CD14-positive monocyte (primary cell): ENCODE results near the gene CCM2. TPM values are rescaled to one million over a fixed set of nuclear protein-coding genes. Genes with fewer than 3 reads are reported as not detected.
A peak's percentile ranks its signal among the peaks of the same experiment; 100 is the strongest.

ENCODE experiments used
- DNase-seq, 3 donors: peaks; one replicate each; pipeline ENCODE4 v3.0.0-alpha.2; 2011 to 2022
- H2AFZ ChIP-seq: 2 replicates; pipeline ENCODE4 v1.6.0; 2012; ENCODE audit warnings: mild to moderate bottlenecking, low read depth, low read length, inconsistent platforms; ENCODE audit not compliant: insufficient read depth, poor library complexity, severe bottlenecking
- H3K27ac ChIP-seq, 2 donors: 1 replicate in 1 of 2; 2 replicates in 1 of 2; pipeline ENCODE4 v1.5.1; 2012 to 2013; ENCODE audit warnings: low read length in 2 of 2, control low read depth in 1 of 2, inconsistent platforms in 1 of 2, low read depth in 1 of 2, mild to moderate bottlenecking in 1 of 2
- H3K27me3 ChIP-seq, 2 donors: one replicate each; pipeline versions ENCODE4 v1.6.0 to v1.6.1; 2011 to 2013; ENCODE audit warnings: low read length in 2 of 2; ENCODE audit not compliant: control insufficient read depth in 2 of 2, insufficient read depth in 2 of 2
- H3K36me3 ChIP-seq, 2 donors: replicated peaks in 1 of 2; 1 replicate in 1 of 2; 2 replicates in 1 of 2; pipeline versions ENCODE4 v1.5.1 to v1.6.1; 2012 to 2013; ENCODE audit warnings: low read length in 2 of 2, control low read depth in 1 of 2, inconsistent platforms in 1 of 2, mild to moderate bottlenecking in 1 of 2; ENCODE audit not compliant: insufficient read depth in 2 of 2, control insufficient read depth in 1 of 2
- H3K4me1 ChIP-seq, 2 donors: 1 replicate in 1 of 2; 2 replicates in 1 of 2; pipeline versions ENCODE4 v1.5.1 to v1.6.1; 2012 to 2013; ENCODE audit warnings: low read length in 2 of 2, control low read depth in 1 of 2, inconsistent platforms in 1 of 2, mild to moderate bottlenecking in 1 of 2, moderate library complexity in 1 of 2; ENCODE audit not compliant: insufficient read depth in 2 of 2, control insufficient read depth in 1 of 2
- H3K4me2 ChIP-seq: replicated peaks from 2 replicates; pipeline ENCODE3; 2012; ENCODE audit warnings: low read length, moderate library complexity, mild to moderate bottlenecking; ENCODE audit not compliant: poor library complexity, severe bottlenecking; ENCODE audit errors: extremely low read depth
- H3K4me3 ChIP-seq, 3 experiments: fragments of 200-600 bp in 1 of 3; sonication (generic) in 1 of 3; replicated peaks in 1 of 3; 1 replicate in 2 of 3; 2 replicates in 1 of 3; pipeline ENCODE4 v1.5.1; 2011 to 2013; ENCODE audit warnings: low read length in 3 of 3, mild to moderate bottlenecking in 3 of 3, control low read depth in 2 of 3, low read depth in 2 of 3, inconsistent platforms in 1 of 3, moderate library complexity in 1 of 3
- H3K79me2 ChIP-seq: 2 replicates; pipeline ENCODE4 v1.6.0; 2012; ENCODE audit warnings: mild to moderate bottlenecking, control low read depth, inconsistent platforms, low read length, moderate library complexity; ENCODE audit not compliant: insufficient read depth
- H3K9ac ChIP-seq: 2 replicates; pipeline ENCODE4 v1.6.0; 2017; ENCODE audit warnings: low read length, mild to moderate bottlenecking; ENCODE audit not compliant: insufficient read depth, poor library complexity, severe bottlenecking
- H3K9me3 ChIP-seq, 2 donors: replicated peaks in 1 of 2; 1 replicate in 1 of 2; 2 replicates in 1 of 2; pipeline versions ENCODE4 v1.5.1 to v1.6.1; 2012 to 2013; ENCODE audit warnings: low read length in 2 of 2, control low read depth in 1 of 2; ENCODE audit not compliant: control insufficient read depth in 1 of 2, insufficient read depth in 1 of 2
- H4K20me1 ChIP-seq: 2 replicates; pipeline ENCODE4 v1.6.0; 2012; ENCODE audit warnings: mild to moderate bottlenecking, low read length, control low read depth, moderate library complexity; ENCODE audit not compliant: insufficient read depth
- H3K27ac Mint-ChIP-seq, 7 donors: one replicate each; pipeline ENCODE4 v1.8.0; 2020; ENCODE audit warnings: mild to moderate bottlenecking in 7 of 7, mixed read lengths in 7 of 7, moderate library complexity in 6 of 7, inconsistent platforms in 2 of 7
- H3K27me3 Mint-ChIP-seq, 3 donors: one replicate each; pipeline ENCODE4 v1.8.0; 2021 to 2022; ENCODE audit warnings: low read depth in 3 of 3, mild to moderate bottlenecking in 3 of 3, mixed read lengths in 3 of 3, moderate library complexity in 3 of 3, inconsistent platforms in 1 of 3
- H3K36me3 Mint-ChIP-seq, 2 donors: one replicate each; pipeline ENCODE4 v1.8.0; 2020; ENCODE audit warnings: mixed read lengths in 2 of 2, inconsistent platforms in 1 of 2, mild to moderate bottlenecking in 1 of 2
- H3K4me1 Mint-ChIP-seq: one replicate; pipeline ENCODE4 v1.8.0; 2020; ENCODE audit warnings: mild to moderate bottlenecking, mixed read lengths
- H3K4me3 Mint-ChIP-seq, 2 donors: one replicate each; pipeline ENCODE4 v1.8.0; 2020; ENCODE audit warnings: mild to moderate bottlenecking in 2 of 2, mixed read lengths in 2 of 2, moderate library complexity in 1 of 2
- H3K9me3 Mint-ChIP-seq, 7 donors: one replicate each; pipeline ENCODE4 v1.8.0; 2020 to 2022; ENCODE audit warnings: mixed read lengths in 7 of 7, mild to moderate bottlenecking in 6 of 7, moderate library complexity in 6 of 7, inconsistent platforms in 2 of 7
- WGBS: methylation state at CpG from one replicate; pipeline ENCODE4 v1.1.5; 2013; ENCODE audit warnings: missing lambda C conversion rate; ENCODE audit not compliant: insufficient coverage; 5-methylcytosine and 5-hydroxymethylcytosine counted together
- intact Hi-C, 2 donors: fragments of 100-400 bp; cut with micrococcal nuclease; formaldehyde crosslinking; loops; one replicate each; pipeline versions ENCODE4 v1.15.0 to v1.15.1; 2023
- polyA plus RNA-seq, 3 donors: library from polyadenylated mRNA; depleted of rRNA in 1 of 3; unstranded in 2 of 3; stranded (reverse) in 1 of 3; fragments of 300-500 nt in 2 of 3; fragments of >200 nt in 1 of 3; fragmentation: Illumina TruSeq in 2 of 3; gene quantifications; 1 replicate in 2 of 3; 2 replicates in 1 of 3; pipeline ENCODE4 v1.2.3, GENCODE V29; 2012 to 2021
- TF ChIP-seq, protein P1 (sequence below): fragments of 200-600 bp; IDR thresholded peaks from one replicate; pipeline ENCODE4 v1.8.0; 2022; ENCODE audit warnings: antibody characterized with exemption, mild to moderate bottlenecking

Gene CCM2
- polyA plus RNA-seq, 3 donors = 38.5 to 102 (median 51.4) TPM

DNA sequence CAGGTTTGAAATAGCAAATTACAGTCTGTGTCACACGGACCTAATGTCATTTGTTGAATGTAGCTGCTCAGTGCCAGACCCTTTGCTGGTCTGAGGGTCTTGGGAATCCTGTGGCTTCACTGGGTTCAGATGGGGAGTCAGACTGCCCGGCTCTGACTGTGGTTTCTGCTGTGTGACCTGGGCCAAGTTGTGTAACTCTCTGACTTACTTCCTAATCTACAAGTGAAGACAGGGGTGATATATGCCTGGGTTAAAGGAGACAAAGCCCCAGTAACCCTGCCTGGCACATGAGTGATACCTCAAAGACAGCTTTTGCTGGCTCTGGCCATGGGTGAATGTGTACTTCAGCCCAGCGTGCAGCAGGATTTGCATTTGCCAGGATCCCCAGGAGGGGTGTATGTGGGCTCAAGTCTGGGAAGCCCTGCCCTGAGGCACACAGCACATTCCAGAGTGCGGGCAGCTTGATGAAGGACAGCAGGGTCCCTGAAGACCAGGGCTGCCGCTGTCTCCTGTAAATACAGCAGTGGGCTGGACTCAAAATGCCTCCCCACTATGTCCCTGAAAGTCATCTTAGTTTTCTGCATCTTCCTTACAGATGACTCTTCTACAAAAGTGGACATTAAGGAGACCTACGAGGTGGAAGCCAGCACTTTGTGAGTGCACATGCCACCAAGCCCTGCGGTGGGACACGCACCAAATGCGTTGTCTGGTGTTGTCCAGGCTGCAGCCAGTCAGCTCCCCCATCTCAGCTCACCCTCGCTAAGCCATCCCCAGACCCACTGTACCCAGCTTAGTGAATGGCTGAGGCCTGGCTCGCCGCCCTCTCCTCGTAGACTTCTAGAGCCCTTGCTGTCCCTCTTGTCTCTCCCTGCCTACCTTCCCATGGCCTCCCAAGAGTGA, 72.4 kb downstream of the CCM2 start:
- Mint-ChIP-seq H3K9me3 (no peaks in the 10 kb centered on the region), H3K27me3 (peaks cover 0 to 2% (median 2%) of the 10 kb centered on the region in 3 donors), H3K4me1 (peaks cover 23% of the 10 kb centered on the region), H3K36me3 (peaks cover 89 to 97% of the 10 kb centered on the region in 2 donors), H3K27ac (peak overlapping the region; percentile 4 to 94 (median 79)), H3K4me3 (peak overlapping the region in 1 of 2 donors; percentile 26)
- Histone ChIP-seq H2AFZ (no peak overlapping the region), H3K27ac (peak overlapping the region; percentile 36 to 38), H3K9ac (no peak overlapping the region), H3K4me2 (no peak overlapping the region), H3K4me3 (no peak overlapping the region), H3K79me2 (peaks cover 11% of the 10 kb centered on the region), H3K36me3 (peaks cover 91 to 100% of the 10 kb centered on the region in 2 donors), H4K20me1 (peaks cover 100% of the 10 kb centered on the region), H3K9me3 (no peaks in the 10 kb centered on the region), H3K4me1 (peaks cover 19 to 24% of the 10 kb centered on the region in 2 donors), H3K27me3 (no peaks in the 10 kb centered on the region)
- peak in 2 of 3 donors; percentile 61 to 63 for DNase-seq
- WGBS = 91% methylated on average over 9 of the region's 13 CpGs
- intact Hi-C loops = no loop called here
- TF ChIP-seq, protein P1, sequence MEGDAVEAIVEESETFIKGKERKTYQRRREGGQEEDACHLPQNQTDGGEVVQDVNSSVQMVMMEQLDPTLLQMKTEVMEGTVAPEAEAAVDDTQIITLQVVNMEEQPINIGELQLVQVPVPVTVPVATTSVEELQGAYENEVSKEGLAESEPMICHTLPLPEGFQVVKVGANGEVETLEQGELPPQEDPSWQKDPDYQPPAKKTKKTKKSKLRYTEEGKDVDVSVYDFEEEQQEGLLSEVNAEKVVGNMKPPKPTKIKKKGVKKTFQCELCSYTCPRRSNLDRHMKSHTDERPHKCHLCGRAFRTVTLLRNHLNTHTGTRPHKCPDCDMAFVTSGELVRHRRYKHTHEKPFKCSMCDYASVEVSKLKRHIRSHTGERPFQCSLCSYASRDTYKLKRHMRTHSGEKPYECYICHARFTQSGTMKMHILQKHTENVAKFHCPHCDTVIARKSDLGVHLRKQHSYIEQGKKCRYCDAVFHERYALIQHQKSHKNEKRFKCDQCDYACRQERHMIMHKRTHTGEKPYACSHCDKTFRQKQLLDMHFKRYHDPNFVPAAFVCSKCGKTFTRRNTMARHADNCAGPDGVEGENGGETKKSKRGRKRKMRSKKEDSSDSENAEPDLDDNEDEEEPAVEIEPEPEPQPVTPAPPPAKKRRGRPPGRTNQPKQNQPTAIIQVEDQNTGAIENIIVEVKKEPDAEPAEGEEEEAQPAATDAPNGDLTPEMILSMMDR = no peak

DNA sequence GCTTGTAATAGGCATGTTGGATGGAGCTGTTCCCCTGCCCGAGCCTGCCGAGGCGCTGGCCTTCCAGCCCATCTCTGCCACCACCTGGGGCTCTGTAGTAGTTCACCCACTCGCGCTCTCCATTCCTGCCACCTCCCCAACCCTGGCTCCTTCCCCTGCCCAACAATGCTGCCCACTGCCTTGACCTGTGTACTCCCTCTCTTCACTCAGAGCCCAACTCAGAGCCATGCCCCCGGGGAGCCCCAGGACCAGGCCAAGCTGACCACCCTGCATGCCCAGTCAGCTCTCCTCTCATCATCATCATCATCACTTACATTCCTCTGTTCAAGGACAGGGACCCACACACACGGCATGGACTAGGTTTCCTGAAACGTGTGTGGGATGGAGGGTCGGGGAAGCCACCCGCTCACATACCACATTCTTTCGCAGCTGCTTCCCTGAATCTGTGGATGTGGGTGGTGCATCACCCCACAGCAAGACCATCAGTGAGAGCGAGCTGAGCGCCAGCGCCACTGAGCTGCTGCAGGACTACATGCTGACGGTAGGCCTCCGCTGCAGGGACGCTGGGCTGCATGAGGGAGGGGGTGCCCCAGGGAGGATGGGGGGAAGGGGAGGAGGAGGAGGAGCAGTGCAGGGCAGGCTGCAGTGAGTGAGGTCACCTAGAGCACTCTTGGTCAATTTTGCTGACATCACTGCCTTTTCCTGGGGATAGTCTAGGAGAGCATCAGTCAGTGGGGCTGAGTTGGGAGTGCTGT, 73.2 kb downstream of the CCM2 start:
- Histone ChIP-seq H3K36me3 (peaks cover 83 to 98% of the 10 kb centered on the region in 2 donors), H2AFZ (no peak overlapping the region), H3K4me3 (no peak overlapping the region), H3K9me3 (no peaks in the 10 kb centered on the region), H3K27me3 (no peaks in the 10 kb centered on the region), H3K4me1 (peaks cover 16% of the 10 kb centered on the region in 2 donors), H3K79me2 (peaks cover 5% of the 10 kb centered on the region), H3K9ac (no peak overlapping the region), H3K27ac (peak overlapping the region in 1 of 2 donors; percentile 42), H4K20me1 (peaks cover 100% of the 10 kb centered on the region), H3K4me2 (no peak overlapping the region)
- 90% methylated on average over 13 of the region's 17 CpGs for WGBS
- Mint-ChIP-seq H3K9me3 (no peaks in the 10 kb centered on the region), H3K4me1 (peaks cover 19% of the 10 kb centered on the region), H3K36me3 (peaks cover 83 to 94% of the 10 kb centered on the region in 2 donors), H3K4me3 (no peak overlapping the region), H3K27me3 (peaks cover under 1 to 2% (median 2%) of the 10 kb centered on the region in 3 donors), H3K27ac (peak overlapping the region in 6 of 7 donors; percentile 34 to 94 (median 84))
- TF ChIP-seq, protein P1 = no peak
- no peak for DNase-seq
- intact Hi-C loops = no loop called here
